Large intestine (tissue), 3 donors: ENCODE measurements around the gene ADAMTS4. TPM values are rescaled to one million over a fixed set of nuclear protein-coding genes. Genes with fewer than 3 reads are reported as not detected.
A peak's percentile ranks its signal among the peaks of the same experiment; 100 is the strongest.

Source experiments
- DNase-seq, 2 donors: peaks; one replicate each; pipeline versions ENCODE4 v3.0.0 to v3.0.0-alpha.2; 2013
- H3K27ac ChIP-seq: one replicate; pipeline ENCODE4 v1.5.1; 2013; ENCODE audit warnings: low read length
- H3K27me3 ChIP-seq: 2 replicates; pipeline ENCODE4 v1.6.1; 2013; ENCODE audit warnings: low read length; ENCODE audit not compliant: control insufficient read depth, insufficient read depth
- H3K36me3 ChIP-seq: 2 replicates; pipeline ENCODE4 v1.6.1; 2013; ENCODE audit warnings: low read length; ENCODE audit not compliant: control insufficient read depth, insufficient read depth
- H3K4me1 ChIP-seq: one replicate; pipeline ENCODE4 v1.6.1; 2013; ENCODE audit warnings: low read length; ENCODE audit not compliant: control insufficient read depth, insufficient read depth
- H3K4me3 ChIP-seq: one replicate; pipeline ENCODE4 v1.5.1; 2013; ENCODE audit warnings: low read length
- H3K9me3 ChIP-seq: one replicate; pipeline ENCODE4 v1.6.1; 2013; ENCODE audit warnings: mild to moderate bottlenecking, low read depth, low read length, moderate library complexity; ENCODE audit not compliant: control insufficient read depth
- WGBS: methylation state at CpG from one replicate; pipeline ENCODE4 v1.1.5; 2013; ENCODE audit warnings: low lambda C conversion rate; ENCODE audit not compliant: insufficient coverage; 5-methylcytosine and 5-hydroxymethylcytosine counted together
- polyA plus RNA-seq: library from polyadenylated mRNA; unstranded; fragments of 120-200 nt; gene quantifications from one replicate; pipeline ENCODE4 v1.2.1, GENCODE V29; 2013

Gene ADAMTS4
- polyA plus RNA-seq, 1 donor: 1.2 TPM

GRCh38 chr1:161219078-161219892 is 20.4 kb upstream of the ADAMTS4 start:
- Histone ChIP-seq H3K4me3 (no peak overlapping the region), H3K27ac (peak overlapping the region; percentile 89), H3K4me1 (peaks cover 64% of the 10 kb centered on the region), H3K9me3 (no peaks in the 10 kb centered on the region), H3K36me3 (peaks cover 8% of the 10 kb centered on the region), H3K27me3 (no peaks in the 10 kb centered on the region)
- peak in 1 of 2 donors; percentile 65 for DNase-seq
- no CpG with 5 or more reads among the region's 5 CpGs for WGBS

- H3K27ac ChIP-seq: peak overlapping the region; percentile 89
- peaks cover 56% of the 10 kb centered on the region for H3K4me1 ChIP-seq
- H3K9me3 ChIP-seq: no peaks in the 10 kb centered on the region
- no peaks in the 10 kb centered on the region for H3K27me3 ChIP-seq
- DNase-seq: peak; percentile 59 to 77
- no CpG with 5 or more reads among the region's 8 CpGs for WGBS
- H3K36me3 ChIP-seq: peaks cover 16% of the 10 kb centered on the region
- H3K4me3 ChIP-seq: no peak overlapping the region
Observed at GRCh38 chr1:161218301-161219077, 19.6 kb upstream of the ADAMTS4 start.

GRCh38 chr1:161217831-161218230 is 19.0 kb upstream of the ADAMTS4 start:
- Histone ChIP-seq H3K4me1 (peaks cover 50% of the 10 kb centered on the region), H3K27ac (peak overlapping the region; percentile 89), H3K36me3 (peaks cover 22% of the 10 kb centered on the region), H3K4me3 (no peak overlapping the region), H3K27me3 (no peaks in the 10 kb centered on the region), H3K9me3 (no peaks in the 10 kb centered on the region)
- no CpG with 5 or more reads among the region's 6 CpGs for WGBS
- DNase-seq: no peak

- peaks cover 45% of the 10 kb centered on the region for H3K4me1 ChIP-seq
- no peaks in the 10 kb centered on the region for H3K27me3 ChIP-seq
- H3K36me3 ChIP-seq: peaks cover 29% of the 10 kb centered on the region
- H3K27ac ChIP-seq: peak overlapping the region; percentile 89
- DNase-seq: peak in 1 of 2 donors; percentile 68
- no peaks in the 10 kb centered on the region for H3K9me3 ChIP-seq
- WGBS: no CpG with 5 or more reads among the region's 7 CpGs
- no peak overlapping the region for H3K4me3 ChIP-seq
Observed at GRCh38 chr1:161216945-161217712, 18.3 kb upstream of the ADAMTS4 start.

- no CpG with 5 or more reads among the region's 10 CpGs for WGBS
- DNase-seq: no peak
- Histone ChIP-seq H3K36me3 (peaks cover 50% of the 10 kb centered on the region), H3K27ac (peak within 1 kb of the TSS; percentile 89), H3K9me3 (no peaks in the 10 kb centered on the region), H3K27me3 (no peaks in the 10 kb centered on the region), H3K4me3 (no peak within 1 kb of the TSS), H3K4me1 (peaks cover 39% of the 10 kb centered on the region)
Observed at GRCh38 chr1:161215076-161215475, 16.2 kb upstream of the ADAMTS4 start, which contains the start of gene FCER1G. Gene FCER1G, plus strand, starts transcription at chr1:161215295. Its CDS starts 27 bp downstream, at chr1:161215322.

- Histone ChIP-seq H3K36me3 (peaks cover 57% of the 10 kb centered on the region), H3K4me3 (no peak overlapping the region), H3K9me3 (no peaks in the 10 kb centered on the region), H3K4me1 (peaks cover 34% of the 10 kb centered on the region), H3K27me3 (no peaks in the 10 kb centered on the region), H3K27ac (no peak overlapping the region)
- 92% methylated on average over 3 of the region's 9 CpGs for WGBS
- DNase-seq: no peak
Observed at GRCh38 chr1:161214369-161214768, 15.5 kb upstream of the ADAMTS4 start.

- no CpG with 5 or more reads among the region's 11 CpGs for WGBS
- Histone ChIP-seq H3K4me3 (no peak overlapping the region), H3K27me3 (no peaks in the 10 kb centered on the region), H3K9me3 (no peaks in the 10 kb centered on the region), H3K36me3 (peaks cover 79% of the 10 kb centered on the region), H3K27ac (peak overlapping the region; percentile 11), H3K4me1 (peaks cover 3% of the 10 kb centered on the region)
- peak in 1 of 2 donors; percentile 69 for DNase-seq
Observed at GRCh38 chr1:161209790-161210409, 11.0 kb upstream of the ADAMTS4 start.

GRCh38 chr1:161207173-161207572 is 8.3 kb upstream of the ADAMTS4 start:
- whole genome bisulfite sequencing: no CpG with 5 or more reads among the region's 8 CpGs
- no peaks in the 10 kb centered on the region for H3K9me3 ChIP-seq
- peaks cover 66% of the 10 kb centered on the region for H3K36me3 ChIP-seq
- no peak for DNase-seq
- H3K4me3 ChIP-seq: no peak overlapping the region
- peaks cover 7% of the 10 kb centered on the region for H3K4me1 ChIP-seq
- H3K27me3 ChIP-seq: no peaks in the 10 kb centered on the region
- H3K27ac ChIP-seq: no peak overlapping the region

- Histone ChIP-seq H3K36me3 (peaks cover 60% of the 10 kb centered on the region), H3K27me3 (no peaks in the 10 kb centered on the region), H3K4me1 (peaks cover 10% of the 10 kb centered on the region), H3K27ac (no peak overlapping the region), H3K4me3 (no peak overlapping the region), H3K9me3 (no peaks in the 10 kb centered on the region)
- no peak for DNase-seq
- WGBS: no CpG with 5 or more reads among the region's 12 CpGs
Observed at GRCh38 chr1:161206411-161207140, 7.7 kb upstream of the ADAMTS4 start.
